ENCODE data around the gene PDX1. TPM values are rescaled to one million over a fixed set of nuclear protein-coding genes. Genes with fewer than 3 reads are reported as not detected.

Gene PDX1
- total RNA-seq, 2 experiments from 2014 or later = not detected

DNA sequence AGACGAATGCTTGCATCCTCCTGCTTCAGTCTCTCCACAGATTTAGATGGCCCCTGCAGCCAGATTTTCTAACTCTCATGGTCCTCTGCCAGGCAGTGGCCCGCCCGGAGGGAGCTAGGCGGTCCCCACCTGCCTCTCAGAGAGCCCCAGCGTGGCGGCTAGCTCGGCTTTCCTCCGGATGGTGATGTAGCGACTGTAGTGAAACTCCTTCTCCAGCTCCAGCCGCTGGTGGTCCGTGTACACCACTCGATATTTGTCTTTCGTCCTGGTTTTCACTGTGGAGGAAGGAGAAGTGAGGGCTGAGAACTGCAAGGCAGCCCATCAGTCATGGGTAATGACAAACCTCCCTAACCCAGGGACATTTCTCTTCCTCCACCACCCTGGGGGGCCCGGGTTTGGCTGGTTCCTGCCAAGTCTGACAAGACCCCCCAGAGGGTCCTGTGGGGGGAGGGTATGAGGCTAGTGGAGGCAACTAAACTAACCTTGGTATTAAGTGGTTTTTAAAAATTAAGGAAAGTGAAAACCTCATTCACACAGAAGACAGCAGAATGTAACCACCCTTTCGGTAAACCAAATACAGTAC lies 45.0 kb downstream of the PDX1 start:
- no TSS peak for BruUV-seq (replicated peaks)
- Histone ChIP-seq H3K79me2 (ENCODE audit: insufficient read depth, low read depth, low read length) (no peaks in the 10 kb centered on the region), H3K27ac (ENCODE audit: low read depth, low read length, poor library complexity, severe bottlenecking) (no peak overlapping the region), H3K36me3 (ENCODE audit: insufficient read depth, low read length) (no peaks in the 10 kb centered on the region), H3K4me2 (ENCODE audit: low read length) (no peak overlapping the region), H3K9me3 (ENCODE audit: low read length) (no peaks in the 10 kb centered on the region), H4K20me1 (ENCODE audit: insufficient read depth, low read length) (no peaks in the 10 kb centered on the region), H3K9me2 (ENCODE audit: insufficient read depth, low read length) (no peaks in the 10 kb centered on the region), H3K4me1 (ENCODE audit: insufficient read depth, low read length, poor library complexity, severe bottlenecking) (no peaks in the 10 kb centered on the region), H2AFZ (ENCODE audit: low read length) (no peak overlapping the region), H3K4me3 (ENCODE audit: low read depth, low read length, poor library complexity, severe bottlenecking) (no peak overlapping the region)
- CTCF ChIA-PET (ENCODE audit: unreplicated experiment) = no interaction called here
- intact Hi-C loops (cut with micrococcal nuclease; ENCODE audit: unreplicated experiment) = no loop called here
- DNase-seq (ENCODE audit: low spot score) = no peak
- TF ChIP-seq EZH2phosphoT487 (IDR thresholded peaks at IDR 0.05; ENCODE audit: borderline replicate concordance, low read depth, low read length) = no peak
- POLR2A ChIA-PET = no interaction called here

DNA sequence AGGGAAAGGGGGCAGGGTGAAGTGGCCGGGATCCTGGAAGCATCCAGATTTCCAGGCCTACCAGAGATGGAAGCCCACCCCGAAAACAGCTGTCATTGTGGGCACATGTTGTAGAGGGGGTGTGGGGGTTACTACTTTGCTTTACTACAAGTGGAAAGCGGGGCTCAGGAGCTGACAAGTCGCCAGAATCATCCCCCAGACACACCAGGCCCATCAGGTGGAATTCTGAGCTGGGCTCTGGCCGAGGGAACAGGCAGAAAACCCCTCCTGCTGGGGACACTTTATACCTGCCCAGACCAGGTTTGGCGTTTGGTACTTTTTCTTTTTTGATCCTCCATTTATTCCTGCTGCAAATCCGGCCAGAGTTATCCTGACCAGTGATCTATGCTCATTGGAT lies 45.5 kb downstream of the PDX1 start:
- Histone ChIP-seq H3K27ac (ENCODE audit: low read depth, low read length, poor library complexity, severe bottlenecking) (no peak overlapping the region), H3K4me2 (ENCODE audit: low read length) (no peak overlapping the region), H3K9me2 (ENCODE audit: insufficient read depth, low read length) (no peaks in the 10 kb centered on the region), H3K4me1 (ENCODE audit: insufficient read depth, low read length, poor library complexity, severe bottlenecking) (no peaks in the 10 kb centered on the region), H4K20me1 (ENCODE audit: insufficient read depth, low read length) (no peaks in the 10 kb centered on the region), H3K9me3 (ENCODE audit: low read length) (no peaks in the 10 kb centered on the region), H3K4me3 (ENCODE audit: low read depth, low read length, poor library complexity, severe bottlenecking) (no peak overlapping the region), H3K36me3 (ENCODE audit: insufficient read depth, low read length) (no peaks in the 10 kb centered on the region), H3K79me2 (ENCODE audit: insufficient read depth, low read depth, low read length) (no peaks in the 10 kb centered on the region), H2AFZ (ENCODE audit: low read length) (no peak overlapping the region)
- POLR2A ChIA-PET = interaction anchor here (0.7 kb wide), 1 partner anchor 143 kb away, joined by 3 read pairs; no protein-coding TSS in a partner anchor
- DNase-seq (ENCODE audit: low spot score) = no peak
- intact Hi-C loops (cut with micrococcal nuclease; ENCODE audit: unreplicated experiment) = no loop called here
- CTCF ChIA-PET (ENCODE audit: unreplicated experiment) = no interaction called here
- no peak for TF ChIP-seq EZH2phosphoT487 (IDR thresholded peaks at IDR 0.05; ENCODE audit: borderline replicate concordance, low read depth, low read length)
- TF ChIP-seq, protein P1, sequence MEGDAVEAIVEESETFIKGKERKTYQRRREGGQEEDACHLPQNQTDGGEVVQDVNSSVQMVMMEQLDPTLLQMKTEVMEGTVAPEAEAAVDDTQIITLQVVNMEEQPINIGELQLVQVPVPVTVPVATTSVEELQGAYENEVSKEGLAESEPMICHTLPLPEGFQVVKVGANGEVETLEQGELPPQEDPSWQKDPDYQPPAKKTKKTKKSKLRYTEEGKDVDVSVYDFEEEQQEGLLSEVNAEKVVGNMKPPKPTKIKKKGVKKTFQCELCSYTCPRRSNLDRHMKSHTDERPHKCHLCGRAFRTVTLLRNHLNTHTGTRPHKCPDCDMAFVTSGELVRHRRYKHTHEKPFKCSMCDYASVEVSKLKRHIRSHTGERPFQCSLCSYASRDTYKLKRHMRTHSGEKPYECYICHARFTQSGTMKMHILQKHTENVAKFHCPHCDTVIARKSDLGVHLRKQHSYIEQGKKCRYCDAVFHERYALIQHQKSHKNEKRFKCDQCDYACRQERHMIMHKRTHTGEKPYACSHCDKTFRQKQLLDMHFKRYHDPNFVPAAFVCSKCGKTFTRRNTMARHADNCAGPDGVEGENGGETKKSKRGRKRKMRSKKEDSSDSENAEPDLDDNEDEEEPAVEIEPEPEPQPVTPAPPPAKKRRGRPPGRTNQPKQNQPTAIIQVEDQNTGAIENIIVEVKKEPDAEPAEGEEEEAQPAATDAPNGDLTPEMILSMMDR (conservative IDR thresholded peaks at IDR 0.05; ENCODE audit: low read length) = no peak
- no TSS peak for BruUV-seq (replicated peaks)

DNA sequence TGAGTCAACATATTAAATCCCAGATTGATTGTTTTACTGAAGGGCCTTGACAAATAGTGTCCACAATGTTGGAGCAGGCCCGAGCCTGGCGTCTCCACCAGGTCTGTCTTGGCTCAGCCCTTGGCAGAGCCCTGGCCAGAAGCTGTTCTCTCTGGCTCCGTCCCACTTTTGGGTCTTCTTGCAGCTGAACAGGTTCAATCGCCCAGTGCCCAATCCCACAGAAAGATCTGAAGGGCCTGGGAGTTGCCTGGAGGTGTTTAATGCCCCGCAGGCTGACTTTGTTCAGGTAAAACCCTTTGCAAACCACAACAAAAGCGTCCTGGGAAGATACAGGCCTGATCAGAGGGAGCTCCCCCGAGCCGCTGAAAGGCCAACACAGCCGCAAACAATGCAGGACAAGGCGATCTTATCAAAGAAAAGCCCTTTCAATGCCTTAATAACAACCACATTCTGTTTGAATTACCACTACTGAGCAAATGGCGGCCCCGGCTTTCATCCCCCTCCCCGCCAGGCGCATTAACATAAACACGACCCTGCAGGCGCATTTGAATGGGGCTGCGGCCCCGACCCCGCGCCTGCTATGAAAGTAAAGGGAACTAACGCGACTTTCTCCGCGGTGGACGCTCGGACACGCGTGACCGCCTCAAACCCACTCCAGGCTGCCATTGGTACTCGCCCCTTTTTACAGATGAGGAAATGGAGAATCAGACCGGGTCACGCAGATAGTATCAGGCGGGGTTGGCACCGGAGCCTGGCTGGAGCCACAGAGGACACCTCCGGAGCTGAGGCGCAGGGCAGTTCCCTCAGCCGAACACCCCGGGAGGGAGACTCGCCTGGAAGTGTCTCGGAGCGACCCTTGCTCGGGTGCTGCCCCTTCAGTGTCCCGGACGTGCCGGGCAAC lies 46.2 kb downstream of the PDX1 start:
- DNase-seq (ENCODE audit: low spot score) = no peak
- POLR2A ChIA-PET = interaction anchor here (0.7 kb wide), 1 partner anchor 144 kb away, joined by 3 read pairs; no protein-coding TSS in a partner anchor
- intact Hi-C loops (cut with micrococcal nuclease; ENCODE audit: unreplicated experiment) = no loop called here
- Histone ChIP-seq H3K79me2 (ENCODE audit: insufficient read depth, low read depth, low read length) (no peaks in the 10 kb centered on the region), H3K27ac (ENCODE audit: low read depth, low read length, poor library complexity, severe bottlenecking) (no peak overlapping the region), H3K9me3 (ENCODE audit: low read length) (no peaks in the 10 kb centered on the region), H3K4me3 (ENCODE audit: low read depth, low read length, poor library complexity, severe bottlenecking) (no peak overlapping the region), H3K36me3 (ENCODE audit: insufficient read depth, low read length) (no peaks in the 10 kb centered on the region), H3K4me2 (ENCODE audit: low read length) (no peak overlapping the region), H4K20me1 (ENCODE audit: insufficient read depth, low read length) (no peaks in the 10 kb centered on the region), H2AFZ (ENCODE audit: low read length) (no peak overlapping the region), H3K9me2 (ENCODE audit: insufficient read depth, low read length) (no peaks in the 10 kb centered on the region), H3K4me1 (ENCODE audit: insufficient read depth, low read length, poor library complexity, severe bottlenecking) (no peaks in the 10 kb centered on the region)
- CTCF ChIA-PET (ENCODE audit: unreplicated experiment) = no interaction called here
- TF ChIP-seq EZH2phosphoT487 (IDR thresholded peaks at IDR 0.05; ENCODE audit: borderline replicate concordance, low read depth, low read length) = no peak
- TF ChIP-seq, protein P1 (conservative IDR thresholded peaks at IDR 0.05; ENCODE audit: low read length) = no peak
- BruUV-seq (replicated peaks) = no TSS peak
